ENCODE data around the gene PIEZO1. TPM values are rescaled to one million over a fixed set of nuclear protein-coding genes. Genes with fewer than 3 reads are reported as not detected.

The PIEZO1 gene
- polyA plus RNA-seq, 1 of the 3 experiments (the other 2 are of a cell fraction): 184 TPM

DNA sequence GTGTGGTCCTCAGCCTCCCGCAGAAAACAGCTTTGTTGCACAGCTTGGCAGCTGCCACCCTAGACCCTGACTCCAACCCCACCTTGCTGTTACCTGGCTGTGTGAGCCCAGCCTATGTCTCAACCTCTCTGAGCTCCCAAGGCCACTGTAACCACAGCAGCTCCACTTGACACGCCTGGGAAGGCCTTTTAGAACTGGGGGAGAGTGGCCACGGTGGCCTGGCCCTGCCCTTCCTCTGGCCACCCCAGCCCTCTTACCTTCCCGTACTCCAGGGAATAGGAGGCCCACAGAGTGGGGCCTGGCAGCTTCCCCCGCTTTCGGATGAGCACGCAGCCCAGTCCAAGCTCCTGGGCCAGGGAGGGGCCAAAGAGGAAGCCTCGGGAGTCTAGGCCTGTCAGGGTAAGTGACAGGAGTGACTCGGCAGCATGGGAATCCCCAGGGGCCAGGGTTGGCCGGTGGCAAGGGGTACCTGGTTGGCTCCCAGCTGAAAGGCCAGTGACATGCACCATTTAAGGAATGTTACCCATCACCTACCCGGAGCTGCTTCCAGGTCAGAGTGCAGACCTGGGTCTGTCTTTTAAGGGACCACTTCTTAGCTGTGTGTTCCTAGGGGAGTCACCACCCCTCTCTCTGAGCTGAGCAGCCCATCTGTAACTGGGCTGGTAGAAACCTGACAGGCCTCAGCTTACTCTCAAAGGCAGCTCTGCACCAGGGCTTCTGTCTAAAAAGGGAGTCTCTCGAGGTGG, 25.3 kb upstream of the PIEZO1 start:
- ChIA-PET POLR2A (interaction anchor here (1.0 kb wide), 1 partner anchor 11 kb away, joined by 3 read pairs; no protein-coding TSS in a partner anchor), CTCF (interaction anchor here (1.0 to 9.1 kb wide), 6 partner anchors 10 to 406 kb away, joined by 3 to 82 read pairs (median 12); partner anchors contain the start of genes CDH15, GALNS and TRAPPC2L)
- Histone ChIP-seq H3K4me3 (ENCODE audit: low read depth in 2 of 2, low read length in 1 of 2) (peak overlapping the region; percentile 73 to 74), H3K9me2 (no peaks in the 10 kb centered on the region), H3K27me3 (ENCODE audit: insufficient read depth) (no peaks in the 10 kb centered on the region), H3K9ac (peak overlapping the region; percentile 78), H3K79me2 (ENCODE audit: insufficient read depth) (peaks cover 14% of the 10 kb centered on the region), H3K4me1 (ENCODE audit: control insufficient read depth in 1 of 2, insufficient read depth in 2 of 2, low read depth in 1 of 2, low read length in 1 of 2) (peaks cover 10 to 23% of the 10 kb centered on the region in 2 experiments; a peak in 2 of 4 replicates), H4K20me1 (ENCODE audit: insufficient read depth) (peaks cover 25% of the 10 kb centered on the region), H3K36me3 (replicated peaks in 1 of 2; ENCODE audit: control insufficient read depth in 1 of 2, insufficient read depth in 2 of 2, low read length in 1 of 2) (peaks cover 0 to 32% of the 10 kb centered on the region in 2 experiments), H3K4me2 (peak overlapping the region; percentile 98), H3F3A (replicated peaks; ENCODE audit: insufficient read depth) (peaks cover 25% of the 10 kb centered on the region), H3K9me3 (no peaks in the 10 kb centered on the region), H2AFZ (ENCODE audit: low read depth) (no peak overlapping the region), H3K27ac (ENCODE audit: low read depth in 2 of 2, low read length in 1 of 2) (peak overlapping the region in 1 of 2 experiments; percentile 79; a peak in 3 of 4 replicates)
- WGBS (ENCODE audit: low lambda C conversion rate): 57% methylated on average over 10 of the region's 12 CpGs
- DNase-seq: no peak
- TF ChIP-seq TCF12 (IDR thresholded peaks at IDR 0.05) (no peak), POLR2AphosphoS5 (IDR thresholded peaks at IDR 0.05; ENCODE audit: low read depth, low read length) (no peak), GABPA (IDR thresholded peaks at IDR 0.05; ENCODE audit: low read depth) (no peak), RFX5 (IDR thresholded peaks at IDR 0.05; ENCODE audit: low read length) (no peak), JUND (IDR thresholded peaks at IDR 0.05) (no peak), SIN3A (IDR thresholded peaks at IDR 0.05; ENCODE audit: borderline replicate concordance, low read depth, low read length) (no peak), YY1 (IDR thresholded peaks at IDR 0.05; ENCODE audit: low read depth) (no peak), MXI1 (IDR thresholded peaks at IDR 0.05; ENCODE audit: low read depth, low read length) (no peak), USF1 (IDR thresholded peaks at IDR 0.05; ENCODE audit: borderline replicate concordance, low read depth) (no peak), CTCF (IDR thresholded peaks at IDR 0.05) (no peak), PBX3 (IDR thresholded peaks at IDR 0.05) (no peak)
- TF ChIP-seq, protein P1, sequence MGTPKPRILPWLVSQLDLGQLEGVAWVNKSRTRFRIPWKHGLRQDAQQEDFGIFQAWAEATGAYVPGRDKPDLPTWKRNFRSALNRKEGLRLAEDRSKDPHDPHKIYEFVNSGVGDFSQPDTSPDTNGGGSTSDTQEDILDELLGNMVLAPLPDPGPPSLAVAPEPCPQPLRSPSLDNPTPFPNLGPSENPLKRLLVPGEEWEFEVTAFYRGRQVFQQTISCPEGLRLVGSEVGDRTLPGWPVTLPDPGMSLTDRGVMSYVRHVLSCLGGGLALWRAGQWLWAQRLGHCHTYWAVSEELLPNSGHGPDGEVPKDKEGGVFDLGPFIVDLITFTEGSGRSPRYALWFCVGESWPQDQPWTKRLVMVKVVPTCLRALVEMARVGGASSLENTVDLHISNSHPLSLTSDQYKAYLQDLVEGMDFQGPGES (IDR thresholded peaks at IDR 0.05; ENCODE audit: low read depth, low read length): no peak

Data from SK-N-SH (cell line).